Spleen (tissue), 11 donors: ENCODE data around the gene PRPF19. TPM values are rescaled to one million over a fixed set of nuclear protein-coding genes. Genes with fewer than 3 reads are reported as not detected.

Experiments
- DNase-seq: peaks from one replicate; pipeline ENCODE4 v3.0.0-alpha.2; 2020
- H3K27ac ChIP-seq, 8 donors: fragments of 200-600 bp; sonication (generic) in 7 of 8; 1 replicate in 4 of 8; 2 replicates in 4 of 8; pipeline versions ENCODE4 v1.5.0 to v1.8.0; 2016 to 2021; ENCODE audit warnings: inconsistent platforms in 4 of 8, mild to moderate bottlenecking in 4 of 8, moderate library complexity in 1 of 8
- H3K27me3 ChIP-seq, 7 donors: fragments of 200-600 bp; sonication (generic) in 6 of 7; replicated peaks in 1 of 7; 1 replicate in 4 of 7; 2 replicates in 3 of 7; pipeline versions ENCODE4 v1.5.0 to v1.8.0; 2016 to 2021; ENCODE audit warnings: inconsistent platforms in 3 of 7, mild to moderate bottlenecking in 1 of 7
- H3K36me3 ChIP-seq, 6 donors: fragments of 200-600 bp; sonication (generic) in 5 of 6; 1 replicate in 4 of 6; 2 replicates in 2 of 6; pipeline versions ENCODE4 v1.5.0 to v1.8.0; 2016 to 2021; ENCODE audit warnings: inconsistent platforms in 2 of 6
- H3K4me1 ChIP-seq, 6 donors: fragments of 200-600 bp; sonication (generic) in 5 of 6; 1 replicate in 3 of 6; 2 replicates in 3 of 6; pipeline versions ENCODE4 v1.5.0 to v1.8.0; 2016 to 2021; ENCODE audit warnings: inconsistent platforms in 3 of 6
- H3K4me3 ChIP-seq, 8 donors: fragments of 200-600 bp; sonication (generic) in 7 of 8; 1 replicate in 4 of 8; 2 replicates in 4 of 8; pipeline versions ENCODE4 v1.5.0 to v1.8.0; 2016 to 2021; ENCODE audit warnings: inconsistent platforms in 4 of 8, mild to moderate bottlenecking in 4 of 8, moderate library complexity in 2 of 8
- H3K9me3 ChIP-seq, 8 donors: fragments of 200-600 bp; sonication (generic) in 7 of 8; 1 replicate in 4 of 8; 2 replicates in 4 of 8; pipeline versions ENCODE4 v1.5.0 to v1.8.0; 2016 to 2021; ENCODE audit warnings: inconsistent platforms in 4 of 8
- CTCF ChIP-seq, 11 experiments: fragments of 200-600 bp in 7 of 11; fragments of 450-650 bp in 4 of 11; sonication (generic) in 4 of 11; IDR thresholded peaks in 8 of 11; conservative IDR thresholded peaks in 3 of 11; 1 replicate in 7 of 11; 2 replicates in 4 of 11; pipeline versions ENCODE4 v1.4.0 to v1.8.0; 2016 to 2021; ENCODE audit warnings: antibody characterized with exemption in 11 of 11, inconsistent platforms in 4 of 11, mild to moderate bottlenecking in 1 of 11
- POLR2A ChIP-seq, 3 donors: fragments of 450-650 bp; IDR thresholded peaks; one replicate each; pipeline ENCODE4 v1.5.1; 2017; ENCODE audit warnings: antibody characterized with exemption in 3 of 3, mild to moderate bottlenecking in 1 of 3
- POLR2AphosphoS5 ChIP-seq, 3 donors: sonication (generic); formaldehyde crosslinking; IDR thresholded peaks; one replicate each; pipeline ENCODE4 v1.5.1; 2017; ENCODE audit warnings: antibody characterized with exemption in 3 of 3
- WGBS, 5 donors: extraction: QIAGEN DNeasy Blood & Tissue Kit in 3 of 5; methylation state at CpG; one replicate each; pipeline versions ENCODE4 v1.1.5 to v1.1.7; 2013 to 2018; 5-methylcytosine and 5-hydroxymethylcytosine counted together
- intact Hi-C: fragments of 100-400 bp; cut with DNase I; formaldehyde crosslinking; loops from one replicate; pipeline ENCODE4 v1.15.0; 2023; ENCODE audit warnings: low total_unique reads
- polyA plus RNA-seq, 3 donors: library from polyadenylated mRNA; stranded (reverse); fragments of 200-250 nt; gene quantifications; one replicate each; pipeline ENCODE4 v1.2.1, GENCODE V29; 2013
- total RNA-seq, 7 donors: library from RNA; depleted of rRNA in 3 of 7; stranded (reverse); fragments of >200 nt in 3 of 7; fragmentation: NEBNext Ultra II Directional in 4 of 7; extraction: Animal tissue kit (Norgen Biotek cat#: 25700) in 4 of 7; gene quantifications; one replicate each; pipeline versions ENCODE4 v1.1.0 to v1.2.1, GENCODE V29; 2016 to 2021
- donor health status: healthy with polysubstance abuse.
- donor health status: DM: no; HTN: no; CAD: no; lungs with moderate emphysema.
- donor health status: DM: no; HTN: no; CAD: no.
- donor health status: Bipolar disorder and iron deficiency.
- donor health status: healthy.
- donor health status: DM: no; HTN: no; CAD: no.
- donor health status: DM: yes; HTN: yes; CAD: no.

PRPF19 gene
- total and polyA plus RNA-seq, 10 donors = 58.7 to 81.1 (median 70.1) TPM

DNA sequence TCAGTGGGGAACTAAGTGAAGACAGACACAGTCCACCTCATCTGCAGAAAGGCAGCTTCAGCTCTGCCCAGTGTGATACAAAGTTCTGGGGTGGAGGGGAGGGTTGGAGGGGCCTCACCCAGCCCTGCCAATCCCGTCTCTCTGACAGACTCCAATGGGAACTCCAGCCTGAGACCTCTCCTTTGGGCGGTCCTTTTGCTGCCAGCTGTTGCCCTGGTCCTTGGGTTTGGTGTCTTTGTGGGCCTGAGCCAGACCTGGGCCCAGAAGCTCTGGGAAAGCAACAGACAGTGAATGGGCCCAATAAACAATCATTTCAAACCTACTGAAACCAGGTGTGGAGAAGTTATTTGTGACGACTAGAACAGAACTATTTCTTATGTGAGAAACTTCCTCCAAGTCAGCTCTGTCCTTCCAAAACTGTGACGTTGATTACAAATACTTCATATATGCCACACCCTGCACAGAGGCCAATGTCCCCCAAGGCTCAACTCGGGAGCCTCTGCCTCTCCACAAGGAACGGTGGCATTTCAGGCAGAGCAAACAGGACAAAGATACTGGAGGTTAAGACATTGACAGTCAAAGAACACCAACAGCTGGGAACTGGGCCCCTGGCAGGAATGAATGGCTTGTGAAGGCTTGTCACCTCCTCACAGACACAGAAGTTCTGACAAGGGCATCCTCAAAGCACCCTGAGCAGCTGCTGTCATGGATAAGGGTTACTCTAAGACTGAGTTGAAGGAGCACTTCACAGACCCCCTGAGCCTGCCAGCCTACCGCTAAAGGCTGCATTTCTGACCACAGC lies 30.8 kb downstream of the PRPF19 start:
- TF ChIP-seq CTCF (IDR thresholded peaks at IDR 0.05 in 8 of 11, conservative IDR thresholded peaks at IDR 0.05 in 3 of 11) = no peak
- no peak for TF ChIP-seq POLR2A (IDR thresholded peaks at IDR 0.05)
- no peak for TF ChIP-seq POLR2AphosphoS5 (IDR thresholded peaks at IDR 0.05)
- peak; percentile 47 for DNase-seq
- H3K27ac ChIP-seq = no peak overlapping the region
- no peaks in the 10 kb centered on the region for H3K27me3 ChIP-seq
- no peaks in the 10 kb centered on the region for H3K9me3 ChIP-seq
- H3K36me3 ChIP-seq = peaks cover 0 to 49% (median 12%) of the 10 kb centered on the region in 6 donors
- peaks cover 0 to 27% (median 8%) of the 10 kb centered on the region in 6 donors for H3K4me1 ChIP-seq
- WGBS, 5 donors = 88 to 94% (median 89%) methylated on average over 6 to 7 of the region's 7 CpGs
- H3K4me3 ChIP-seq = no peak overlapping the region
- intact Hi-C loops = no loop called here

- peaks cover 0 to under 1% (median 0%) of the 10 kb centered on the region in 7 donors for H3K27me3 ChIP-seq
- 89 to 95% (median 92%) methylated on average over 12 to 13 of the region's 13 CpGs for WGBS, 5 donors
- H3K36me3 ChIP-seq = peaks cover 0 to 40% (median 7%) of the 10 kb centered on the region in 6 donors
- peak in 1 of 3 donors; percentile 15 for TF ChIP-seq POLR2AphosphoS5 (IDR thresholded peaks at IDR 0.05)
- no peak for TF ChIP-seq POLR2A (IDR thresholded peaks at IDR 0.05)
- no peaks in the 10 kb centered on the region for H3K9me3 ChIP-seq
- intact Hi-C loops = no loop called here
- no peak overlapping the region for H3K4me3 ChIP-seq
- peaks cover 0 to 30% (median 8%) of the 10 kb centered on the region in 6 donors for H3K4me1 ChIP-seq
- peak; percentile 52 for DNase-seq
- H3K27ac ChIP-seq = no peak overlapping the region
Observed at GRCh38 chr11:60874421-60875365, 31.7 kb downstream of the PRPF19 start.

DNA sequence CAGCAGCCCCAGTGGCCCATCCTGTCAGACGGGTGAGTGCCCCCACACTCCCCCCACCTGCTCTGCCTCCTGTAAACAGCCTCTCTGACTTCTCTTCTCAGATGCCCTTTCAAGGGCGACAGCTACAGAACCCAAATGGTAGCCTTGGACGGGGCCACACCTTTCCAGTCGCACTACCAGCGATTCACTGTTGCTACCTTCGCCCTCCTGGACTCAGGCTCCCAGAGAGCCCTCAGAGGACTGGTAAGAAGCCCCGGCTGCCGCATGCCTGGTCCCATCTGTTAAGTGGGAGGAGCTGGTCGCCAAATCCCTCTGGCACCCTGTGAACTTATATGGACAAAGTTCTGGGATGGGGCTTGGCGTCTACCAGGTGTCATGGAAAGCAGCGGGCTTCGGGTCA lies 32.9 kb downstream of the PRPF19 start:
- Histone ChIP-seq H3K4me3 (no peak overlapping the region), H3K27me3 (peaks cover 0 to 11% (median 0%) of the 10 kb centered on the region in 7 donors), H3K27ac (no peak overlapping the region), H3K4me1 (peaks cover 0 to 30% (median 8%) of the 10 kb centered on the region in 6 donors), H3K9me3 (no peaks in the 10 kb centered on the region), H3K36me3 (peaks cover 0 to 28% (median 4%) of the 10 kb centered on the region in 6 donors)
- TF ChIP-seq CTCF (IDR thresholded peaks at IDR 0.05 in 8 of 11, conservative IDR thresholded peaks at IDR 0.05 in 3 of 11) (no peak), POLR2A (IDR thresholded peaks at IDR 0.05) (no peak), POLR2AphosphoS5 (IDR thresholded peaks at IDR 0.05) (no peak)
- WGBS, 5 donors = 87 to 95% (median 91%) methylated on average over 12 of the region's 12 CpGs
- DNase-seq = peak; percentile 64
- intact Hi-C loops = no loop called here

DNA sequence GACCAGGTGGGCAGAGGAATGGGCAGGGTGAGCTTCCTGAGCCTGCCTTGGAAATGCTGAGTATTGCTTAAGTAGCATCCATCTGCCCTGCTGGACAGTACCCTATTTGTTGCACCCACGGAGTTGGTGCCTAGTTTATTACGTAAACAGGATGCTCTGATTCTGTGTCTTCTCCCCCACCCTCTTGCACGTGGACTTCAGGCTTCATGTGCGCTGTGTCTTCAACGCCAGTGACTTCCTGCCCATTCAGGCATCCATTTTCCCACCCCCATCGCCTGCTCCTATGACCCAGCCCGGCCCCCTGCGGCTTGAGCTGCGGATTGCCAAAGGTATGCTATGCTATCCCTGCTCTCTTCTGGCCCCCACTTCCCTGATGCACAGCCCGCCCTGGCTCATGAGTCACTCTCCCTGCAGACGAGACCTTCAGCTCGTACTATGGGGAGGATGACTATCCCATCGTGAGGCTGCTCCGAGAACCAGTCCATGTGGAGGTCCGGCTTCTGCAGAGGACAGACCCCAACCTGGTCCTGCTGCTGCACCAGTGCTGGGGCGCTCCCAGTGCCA lies 33.3 kb downstream of the PRPF19 start:
- peak; percentile 72 for DNase-seq
- H3K27me3 ChIP-seq = peaks cover 0 to 11% (median 0%) of the 10 kb centered on the region in 7 donors
- no peak overlapping the region for H3K4me3 ChIP-seq
- 56 to 76% (median 61%) methylated on average over 16 of the region's 16 CpGs for WGBS, 5 donors
- peaks cover 0 to 30% (median 8%) of the 10 kb centered on the region in 6 donors for H3K4me1 ChIP-seq
- intact Hi-C loops = no loop called here
- H3K27ac ChIP-seq = no peak overlapping the region
- TF ChIP-seq CTCF (IDR thresholded peaks at IDR 0.05 in 8 of 11, conservative IDR thresholded peaks at IDR 0.05 in 3 of 11) (no peak), POLR2AphosphoS5 (IDR thresholded peaks at IDR 0.05) (no peak), POLR2A (IDR thresholded peaks at IDR 0.05) (no peak)
- H3K9me3 ChIP-seq = no peaks in the 10 kb centered on the region
- H3K36me3 ChIP-seq = peaks cover 0 to 24% (median 1%) of the 10 kb centered on the region in 6 donors
